Occipital lobe (tissue), 2 donors: ENCODE data around the gene ULK2. TPM values are rescaled to one million over a fixed set of nuclear protein-coding genes. Genes with fewer than 3 reads are reported as not detected.
"Not testable (repeated sequence)": the region's sequence is repeated elsewhere in the genome, so short reads cannot be mapped to it uniquely, and the experiment has no call there.

Experiments used
- DNase-seq: peaks from one replicate; lab custom pipeline; 2025; lab: John Stamatoyannopoulos, UW
- total RNA-seq: library from RNA; depleted of rRNA; stranded (reverse); fragments of >200 nt; gene quantifications from one replicate; pipeline ENCODE4 v1.2.3, GENCODE V29; 2014

The ULK2 gene
- total RNA-seq, 1 donor from 2014 or later = 212 TPM

DNA sequence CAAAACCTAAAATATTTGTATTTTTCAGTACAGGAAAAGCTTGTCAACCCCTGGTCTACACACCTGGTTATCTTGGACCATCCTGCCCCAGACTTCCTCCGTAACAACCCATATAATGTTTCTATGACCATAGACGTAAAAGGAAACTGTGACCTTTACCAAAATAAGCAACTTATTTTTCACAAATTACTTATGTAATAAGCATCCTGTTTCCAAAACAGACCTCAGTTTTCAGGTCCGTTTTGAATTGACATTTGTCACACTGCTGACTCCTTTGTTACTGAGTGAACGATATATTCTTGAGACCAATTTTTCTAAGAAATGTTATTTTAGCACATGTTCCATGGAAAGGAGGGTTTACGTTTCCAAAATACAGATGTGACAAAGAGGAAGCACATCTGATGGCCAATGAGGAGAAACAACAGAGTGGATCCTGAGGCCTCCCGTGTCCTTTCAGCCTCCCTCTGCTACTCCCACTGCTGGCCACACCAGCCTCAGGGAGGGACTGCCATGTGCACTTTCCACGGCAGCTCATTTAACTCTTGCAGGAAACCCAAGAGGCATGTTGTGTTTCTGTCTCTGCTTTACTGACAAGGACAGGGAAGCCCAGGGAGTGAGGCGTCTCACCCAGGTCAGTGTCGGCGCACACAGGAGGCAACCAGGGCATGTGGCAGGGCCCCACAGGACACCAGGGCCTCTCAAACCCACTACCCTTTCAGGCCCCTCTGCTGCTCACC is 99.5 kb downstream of the ULK2 start:
- DNase-seq = no peak

DNA sequence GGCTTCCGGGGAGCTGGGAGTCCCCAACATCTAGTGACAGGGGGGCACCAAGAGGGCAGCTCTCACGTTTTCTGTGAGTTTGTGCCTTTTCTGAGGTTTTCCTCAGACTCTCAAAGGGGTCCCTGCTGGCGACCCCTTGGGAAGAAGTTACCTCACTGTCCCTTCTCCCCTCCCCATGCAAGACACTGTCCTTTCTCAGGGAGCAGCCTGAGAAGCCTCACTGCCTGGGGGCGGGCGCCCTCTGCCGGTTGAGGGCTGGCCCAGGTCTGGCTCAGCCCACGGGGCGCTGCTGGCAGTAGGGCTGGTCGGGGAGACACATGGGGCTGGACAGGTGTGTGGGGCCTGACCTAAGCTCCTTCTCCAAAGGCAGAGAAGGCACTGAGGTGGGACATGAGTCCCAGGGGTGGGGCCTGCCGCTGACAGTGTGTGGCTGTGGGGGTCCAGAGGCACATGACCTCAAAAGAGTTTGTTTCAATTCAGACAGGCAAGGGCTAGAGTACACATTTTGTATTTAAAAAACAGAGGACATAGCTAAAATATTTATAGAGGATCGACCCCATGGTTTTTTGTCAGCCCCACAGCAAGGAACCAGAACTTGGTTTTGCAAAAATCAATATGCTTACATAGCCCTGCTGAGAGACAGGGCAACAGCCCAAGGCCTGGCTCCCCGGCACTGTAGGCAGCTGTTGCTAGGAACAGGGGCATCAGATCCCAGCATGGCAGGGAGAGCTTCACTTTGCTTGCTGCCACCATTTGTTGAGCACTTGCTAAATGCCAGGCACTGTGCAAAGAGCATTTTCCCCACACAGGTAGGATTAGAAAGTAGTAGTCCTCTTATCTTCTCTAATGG is 101.1 kb downstream of the ULK2 start:
- peak; percentile 69 for DNase-seq

DNA sequence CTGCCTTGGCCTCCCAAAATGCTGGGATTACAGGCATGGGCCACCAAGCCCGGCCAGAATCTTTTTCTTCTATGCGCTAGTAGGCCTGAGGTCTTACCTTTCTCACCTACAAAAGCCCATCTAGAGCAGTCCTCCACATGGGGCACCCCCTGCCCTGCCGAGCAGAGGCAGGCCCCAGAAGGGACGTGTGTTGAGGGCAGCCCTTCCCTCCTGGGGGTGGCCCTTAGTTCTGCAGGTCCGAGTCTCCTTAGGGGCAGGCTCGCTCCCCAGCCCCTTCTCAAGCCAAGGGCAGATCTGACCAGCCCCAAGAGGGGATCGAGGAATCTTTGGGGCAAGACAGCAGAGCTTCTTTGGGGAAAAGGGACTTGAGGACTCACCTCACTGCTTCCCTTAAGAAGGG is 101.7 kb downstream of the ULK2 start:
- no peak for DNase-seq

DNA sequence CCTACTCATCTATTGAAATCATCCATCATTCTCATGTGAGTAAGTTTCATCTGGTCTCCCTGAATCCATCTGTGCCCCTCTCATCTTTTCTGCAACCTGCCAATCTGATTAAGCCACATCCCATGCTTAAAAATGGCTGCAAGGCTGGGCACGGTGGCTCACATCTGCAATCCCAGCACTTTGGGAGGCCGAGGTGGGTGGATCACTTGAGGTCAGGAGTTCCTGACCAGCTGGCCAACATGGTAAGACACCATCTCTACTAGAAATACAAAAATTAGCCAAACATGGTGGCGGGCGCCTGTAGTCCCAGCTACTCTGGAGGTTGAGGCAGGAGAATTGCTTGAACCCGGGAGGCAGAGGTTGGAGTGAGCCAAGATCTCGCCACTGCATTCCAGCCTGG is 103.7 kb downstream of the ULK2 start:
- DNase-seq = not testable (repeated sequence)

DNA sequence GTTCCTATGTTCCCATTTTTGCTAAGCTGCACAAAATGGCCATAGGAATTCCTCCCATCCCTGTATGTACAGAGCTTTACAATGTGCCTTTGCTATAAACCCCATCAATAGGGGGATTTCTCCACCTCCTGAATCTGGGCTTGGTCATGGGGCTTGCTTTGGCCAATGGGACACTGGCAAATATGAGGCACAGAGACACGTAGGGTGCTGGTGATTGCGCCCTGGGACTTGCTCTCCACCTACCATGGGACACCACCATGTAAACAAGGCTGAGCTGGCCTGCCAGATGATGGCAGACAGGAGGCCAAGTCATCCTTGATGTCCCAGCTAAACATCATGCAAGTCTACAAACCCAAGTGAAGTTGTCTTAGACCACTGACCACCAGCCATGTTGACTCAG is 104.3 kb downstream of the ULK2 start:
- DNase-seq = no peak

DNA sequence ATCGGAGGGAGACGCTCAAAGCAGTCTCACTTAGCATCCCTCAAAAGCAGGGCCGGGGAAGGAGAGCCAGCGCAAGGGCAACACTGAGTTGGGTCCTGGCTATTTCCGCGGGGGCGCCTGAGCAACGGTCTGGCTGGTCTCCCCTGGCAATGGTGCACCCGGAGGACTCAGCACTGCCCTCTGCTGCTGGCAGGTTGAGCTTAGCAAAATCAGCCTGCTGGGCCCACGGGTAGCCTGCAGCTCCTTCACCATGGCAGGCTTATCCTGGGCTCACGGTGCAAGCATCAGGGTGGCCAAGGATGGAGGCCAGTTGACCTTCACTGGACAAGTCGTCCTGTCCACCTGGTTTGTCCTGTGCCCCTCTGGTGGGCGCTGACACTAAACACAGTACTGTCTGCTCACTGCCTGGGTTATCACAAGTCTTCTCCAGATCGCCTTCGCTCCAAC is 105.2 kb downstream of the ULK2 start:
- peak; percentile 41 for DNase-seq

DNA sequence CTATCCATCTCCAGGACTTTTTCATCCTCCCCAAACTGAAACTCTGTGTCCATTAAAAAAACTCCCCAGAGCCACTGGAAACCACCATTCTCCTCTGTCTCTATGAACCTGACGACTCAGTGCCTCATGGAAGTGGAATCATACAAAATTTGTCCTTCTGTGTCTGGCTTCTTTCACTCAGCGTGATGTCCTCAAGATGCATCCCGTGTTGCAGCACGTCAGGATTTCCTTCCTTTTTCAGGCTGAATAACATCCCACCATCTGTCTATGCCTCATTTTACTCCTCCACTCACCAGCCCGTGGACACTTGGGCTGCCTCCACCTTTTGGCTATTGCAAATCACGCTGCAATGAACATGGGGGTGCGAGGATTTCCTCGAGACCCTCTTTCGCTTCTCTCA is 107.0 kb downstream of the ULK2 start:
- DNase-seq = no peak

DNA sequence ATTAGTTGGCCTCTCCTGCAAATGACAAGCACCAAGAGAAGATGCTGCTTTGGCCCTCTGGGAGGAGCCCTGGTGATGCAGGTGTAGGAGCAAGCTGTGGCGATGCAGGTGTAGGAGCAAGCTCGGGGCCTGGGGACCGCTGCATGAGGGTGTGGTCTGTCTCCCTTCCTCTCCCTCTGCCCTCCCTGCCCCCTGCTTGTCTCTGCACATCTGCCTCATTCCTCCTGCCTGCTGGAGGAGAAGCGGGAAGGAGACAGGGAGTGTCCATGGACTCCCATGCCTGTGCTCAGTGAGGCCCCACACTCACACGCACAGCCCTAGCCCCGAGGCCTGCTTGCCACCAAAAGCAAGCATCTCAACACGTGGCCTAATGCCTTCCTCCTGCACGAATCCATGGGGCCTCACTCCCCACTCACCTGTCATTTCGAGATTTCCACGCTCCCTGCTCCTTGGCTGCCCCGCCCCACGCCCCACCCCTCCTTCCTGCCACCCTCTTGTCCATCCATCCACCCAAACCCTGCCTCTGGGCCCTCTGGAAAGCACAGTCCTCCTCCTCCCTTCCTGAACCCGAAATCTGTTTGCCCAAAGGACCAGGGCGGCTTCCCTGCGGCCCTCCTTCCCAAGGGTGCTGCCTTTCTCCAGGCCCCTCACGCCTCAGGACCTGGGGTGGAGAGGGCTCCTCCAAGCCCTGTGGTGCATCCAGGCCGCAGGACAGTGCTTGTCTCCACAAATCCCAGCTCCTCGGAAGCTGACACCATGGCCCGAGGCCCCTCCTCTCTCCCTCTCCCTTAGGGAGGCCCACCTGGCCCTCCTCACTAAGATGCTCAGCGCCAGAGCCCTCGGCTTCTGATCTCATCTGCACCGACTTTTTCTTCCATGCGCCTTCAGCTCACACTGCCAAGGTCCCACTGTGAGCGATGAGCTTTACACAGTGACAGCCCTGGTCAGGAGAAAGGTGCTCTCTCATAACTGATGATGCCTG is 107.9 kb downstream of the ULK2 start:
- DNase-seq = no peak

DNA sequence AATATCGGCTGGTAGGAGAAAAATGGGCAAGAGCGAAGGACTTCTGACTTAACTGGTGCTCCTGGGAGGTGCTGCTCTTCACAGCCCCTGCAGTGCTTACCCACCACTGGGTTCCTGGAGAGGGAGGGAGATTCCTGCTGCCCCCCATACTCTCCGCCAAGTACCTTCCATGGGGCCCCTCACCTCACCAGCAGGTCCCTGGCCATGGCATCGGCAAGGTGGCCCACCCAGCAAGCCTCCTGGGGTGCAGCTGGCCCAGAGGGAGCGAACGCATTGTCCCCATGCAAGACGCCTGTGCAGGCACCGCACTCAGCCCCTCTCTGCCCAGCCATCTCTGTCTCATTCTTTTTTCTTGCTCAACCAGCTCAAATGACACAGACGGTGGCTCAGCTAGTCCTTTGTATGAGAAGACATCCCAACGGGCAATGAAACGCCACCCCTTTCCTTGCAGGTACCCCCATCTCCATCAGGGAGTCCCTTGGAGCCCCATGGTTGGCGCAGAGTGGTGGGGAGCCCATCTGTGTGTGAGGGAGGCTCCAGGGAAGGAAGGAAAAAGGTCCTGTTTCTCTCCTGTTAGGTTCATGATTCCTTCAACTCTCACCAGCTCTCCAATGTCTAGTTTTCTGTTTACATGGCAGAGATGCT is 110.1 kb downstream of the ULK2 start:
- DNase-seq = no peak

DNA sequence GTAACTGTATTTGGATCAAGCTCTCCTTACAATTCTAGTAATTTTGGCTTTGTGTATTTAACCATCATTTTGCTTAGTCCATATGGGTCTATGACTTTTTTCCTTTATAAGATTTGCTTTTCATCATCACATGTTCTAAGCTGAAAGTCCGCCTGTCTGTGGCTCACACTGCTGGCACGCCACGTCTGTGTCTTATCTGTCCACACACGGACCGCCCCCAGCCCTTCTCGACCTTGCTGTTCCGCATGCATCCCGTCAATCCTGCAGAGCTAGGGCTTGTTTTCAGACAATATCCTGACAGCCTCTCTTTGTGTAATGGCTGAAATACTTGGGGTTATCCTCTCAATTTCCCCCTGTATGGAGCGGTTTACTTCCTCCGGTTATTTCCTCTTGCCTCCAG is 111.2 kb downstream of the ULK2 start:
- DNase-seq = no peak

DNA sequence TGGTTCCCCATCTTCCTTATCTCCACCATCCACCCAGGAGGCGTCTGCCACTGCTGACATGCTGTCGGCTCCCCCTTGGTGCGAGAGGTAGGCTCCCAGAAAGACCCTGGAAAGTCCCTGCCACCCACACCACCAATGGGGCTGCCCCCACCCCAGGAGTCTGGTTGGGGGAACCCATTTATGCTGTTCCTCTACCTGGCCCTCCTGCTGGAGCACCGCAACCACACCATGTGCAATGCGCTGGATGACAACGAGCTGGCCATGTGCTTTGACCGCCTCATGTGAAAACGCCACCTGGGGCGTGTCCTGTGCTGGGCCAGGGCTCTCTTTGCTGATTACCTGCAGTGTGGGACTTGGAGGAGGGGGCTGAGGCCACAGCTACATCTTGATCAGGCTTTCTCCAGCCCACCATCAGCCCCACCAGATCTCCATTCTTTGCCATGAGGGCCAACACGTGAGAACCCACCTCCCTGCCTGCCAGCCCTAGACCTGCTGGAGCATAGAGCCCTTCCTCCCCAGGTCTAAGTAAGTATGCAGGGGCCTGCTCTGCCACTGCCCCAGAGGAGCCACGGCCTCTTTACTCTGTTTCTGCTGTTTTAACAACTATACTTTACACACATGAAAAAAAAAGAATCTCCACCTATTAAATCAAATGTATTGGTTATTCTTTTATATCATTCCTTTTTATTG is 111.8 kb downstream of the ULK2 start:
- DNase-seq = no peak

DNA sequence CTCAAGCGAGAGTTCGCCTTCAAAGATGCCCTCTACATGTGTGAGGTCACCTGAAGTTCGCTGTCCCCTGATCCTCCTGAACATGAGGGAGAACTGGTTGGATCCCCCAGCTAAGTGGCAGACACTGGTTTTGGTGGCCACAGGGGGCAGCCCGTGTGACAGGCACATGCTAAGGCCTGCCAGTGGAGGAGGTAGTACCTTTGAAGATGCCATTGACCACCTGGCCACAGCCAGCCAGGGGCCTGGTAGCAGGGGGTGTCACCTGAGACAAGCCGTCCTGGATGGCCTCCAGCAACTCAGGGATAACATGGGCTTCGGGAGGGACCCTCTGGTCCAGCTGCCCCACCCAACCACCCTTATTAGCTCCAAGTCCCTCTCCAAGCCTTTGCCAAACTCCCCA is 112.3 kb downstream of the ULK2 start:
- DNase-seq = no peak

DNA sequence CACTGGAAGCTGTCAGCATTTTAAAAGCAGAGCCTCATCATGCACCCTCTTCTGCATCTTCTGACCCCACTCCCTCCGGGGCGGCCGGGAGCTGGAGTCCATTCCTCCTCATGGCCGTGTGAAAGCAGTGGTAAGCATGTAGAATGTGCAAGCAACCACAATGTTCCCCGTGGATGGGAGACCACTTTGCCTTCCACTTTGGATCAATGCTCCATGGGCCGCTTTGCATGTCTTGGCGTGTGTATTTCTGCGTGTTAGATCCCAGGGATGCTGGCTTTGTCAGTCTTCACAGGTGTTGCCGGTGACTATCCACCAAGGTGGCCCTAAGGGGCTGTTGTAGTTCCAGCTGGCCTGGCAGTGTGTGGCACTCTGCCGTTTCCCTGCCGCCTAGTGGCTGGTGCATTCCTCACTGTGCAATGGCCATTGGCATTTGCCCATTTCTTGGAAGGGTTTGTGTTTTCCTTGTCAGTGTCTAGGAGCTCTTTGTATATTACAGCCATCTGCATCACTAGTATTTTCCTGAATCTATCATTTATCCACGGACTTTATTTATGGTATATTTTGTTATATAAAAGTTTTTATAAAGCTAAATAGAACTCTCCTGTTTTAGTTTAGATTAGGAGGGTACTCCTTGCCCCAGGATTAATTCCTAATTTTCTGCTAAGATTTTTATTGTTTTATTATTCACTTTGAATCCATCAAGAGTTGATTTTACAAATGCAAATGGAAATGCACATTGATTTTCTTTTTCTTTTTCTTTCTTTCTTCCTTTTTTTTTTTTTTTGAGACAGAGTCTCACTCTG is 113.9 kb downstream of the ULK2 start:
- peak; percentile 17 for DNase-seq

DNA sequence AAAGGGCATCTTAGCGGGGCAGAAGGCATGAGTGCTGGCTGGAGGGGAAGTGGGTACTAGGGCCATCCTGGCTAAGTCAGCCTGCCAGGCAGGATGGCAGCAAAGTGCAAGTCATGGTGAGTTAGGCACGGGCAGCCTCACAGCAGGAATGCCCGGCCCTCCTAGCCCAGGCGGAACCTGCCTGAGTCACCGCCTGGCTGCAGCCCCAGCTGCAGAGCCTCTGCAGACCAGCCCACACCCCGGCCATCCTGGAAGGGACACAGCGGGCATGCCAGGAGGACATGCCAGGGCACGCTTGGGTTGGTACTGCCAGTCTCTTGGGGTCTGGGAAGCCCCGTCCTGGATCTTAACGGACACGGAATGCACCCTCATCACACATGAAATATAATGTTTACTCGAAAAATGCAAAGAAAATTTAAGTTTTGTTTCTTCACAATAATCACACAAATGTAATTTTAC is 114.7 kb downstream of the ULK2 start:
- DNase-seq = peak; percentile 69

DNA sequence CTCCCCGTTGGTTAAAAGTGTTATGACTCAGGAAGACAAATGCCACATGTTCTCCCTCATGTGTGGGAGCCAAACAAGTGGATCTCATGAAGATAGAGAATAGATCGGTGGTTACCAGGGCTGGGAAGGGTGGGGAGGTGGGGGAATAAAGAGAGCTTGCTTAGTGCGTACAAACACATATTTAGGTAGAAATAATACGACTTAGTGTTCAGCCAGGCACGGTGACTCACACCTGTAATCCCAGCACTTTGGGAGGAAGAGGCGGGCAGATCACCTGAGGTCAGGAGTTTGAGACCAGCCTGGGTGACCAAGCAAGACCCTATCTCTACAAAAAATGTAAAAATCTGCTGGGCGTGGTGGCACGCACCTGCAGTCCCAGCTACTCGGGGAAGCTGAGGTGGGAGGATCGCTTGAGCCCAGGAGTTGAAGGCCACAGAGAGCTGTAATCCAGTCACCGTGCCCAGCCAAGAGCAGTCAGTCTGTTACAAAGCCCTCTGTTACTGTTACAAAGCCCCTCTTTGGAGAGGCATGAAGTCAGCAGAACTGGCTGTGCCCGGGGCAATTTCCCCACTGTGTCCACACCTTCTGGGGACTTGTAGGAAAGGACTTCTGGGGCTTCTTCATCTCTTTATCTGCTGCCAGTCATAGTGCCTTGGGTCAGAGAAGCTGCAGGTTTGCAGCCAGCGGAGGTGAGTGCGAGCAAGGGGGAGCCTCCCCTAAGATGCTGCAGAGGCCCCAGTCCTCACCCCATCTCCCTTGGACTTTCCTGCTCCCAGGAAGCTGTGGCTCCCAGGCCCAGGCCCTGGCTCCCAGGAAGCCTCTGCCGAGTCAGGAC is 115.3 kb downstream of the ULK2 start:
- no peak for DNase-seq

DNA sequence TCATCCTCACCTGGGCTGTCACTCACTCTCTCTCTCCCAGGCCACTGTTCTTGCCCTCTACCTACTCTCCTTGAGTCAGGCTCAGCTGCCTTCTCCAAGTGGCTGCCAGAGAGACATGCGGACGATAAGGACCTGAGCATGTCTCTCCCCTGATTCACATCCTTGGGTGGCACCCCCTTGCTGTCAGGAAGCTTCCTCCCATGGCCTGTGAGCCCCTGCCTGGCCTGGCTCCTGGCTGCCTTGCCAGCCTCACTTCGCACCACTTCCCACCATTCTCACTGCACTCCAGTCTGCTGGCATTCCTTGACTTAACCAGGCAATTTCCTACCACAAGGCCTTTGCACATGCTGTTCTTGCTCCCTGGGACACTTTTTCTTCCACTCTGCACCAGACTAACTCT is 116.9 kb downstream of the ULK2 start:
- DNase-seq = no peak

DNA sequence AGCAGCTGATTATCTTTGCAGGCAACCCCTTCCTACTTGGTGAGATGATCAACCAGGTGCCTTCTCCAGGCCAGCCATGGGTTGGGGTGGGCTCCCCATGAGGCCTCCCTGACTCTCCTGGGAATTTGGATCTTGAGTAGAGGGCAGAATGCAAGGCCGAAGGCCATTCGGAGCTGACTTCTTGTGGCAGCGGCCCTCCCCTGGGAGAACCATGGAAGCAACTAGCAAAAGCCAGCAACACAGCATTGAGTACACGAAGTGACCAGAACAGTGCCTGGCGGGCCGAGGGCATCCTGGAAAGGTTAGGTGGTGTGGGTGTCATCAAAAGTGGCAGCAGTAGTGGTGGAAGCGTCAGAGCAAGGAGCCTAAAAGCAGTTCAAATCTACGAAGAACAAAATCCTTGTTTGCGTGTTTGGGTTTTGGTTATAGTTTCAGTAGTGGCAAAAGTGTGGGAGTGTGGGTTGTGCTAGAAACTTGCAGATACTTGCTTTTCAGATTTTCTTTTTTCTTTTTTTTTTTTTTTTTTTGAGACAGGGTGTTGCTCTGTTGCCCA is 117.6 kb downstream of the ULK2 start:
- DNase-seq = no peak

DNA sequence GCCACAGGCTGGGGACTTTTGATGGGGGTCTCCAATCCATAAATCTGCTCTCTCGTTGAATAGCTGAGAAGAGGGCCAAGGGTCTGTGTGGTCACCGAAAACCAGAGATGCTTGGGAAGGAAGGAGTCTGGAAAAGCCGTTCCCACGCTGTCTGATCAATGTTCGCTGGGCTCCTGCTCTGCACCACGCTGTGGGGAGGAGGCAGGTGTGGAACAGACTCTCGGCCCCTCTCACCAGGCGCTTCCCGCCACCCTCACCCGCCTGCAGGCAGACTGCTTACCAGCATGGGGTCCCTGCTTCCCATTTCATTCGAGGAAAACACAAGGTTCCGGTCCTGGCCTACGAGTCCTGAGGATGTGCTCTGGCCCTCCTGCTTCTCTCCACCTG is 118.9 kb downstream of the ULK2 start:
- DNase-seq = no peak
